Mucosa of stomach (tissue), 1 donor: Measurements from ENCODE around the gene EPS15.

ENCODE experiments used
- H3K27me3 ChIP-seq: one replicate; pipeline ENCODE4 v1.7.0; 2013; ENCODE audit warnings: mild to moderate bottlenecking, low read length; ENCODE audit not compliant: control insufficient read depth, insufficient read depth
- H3K36me3 ChIP-seq: one replicate; pipeline ENCODE4 v1.7.0; 2013; ENCODE audit warnings: low read length; ENCODE audit not compliant: control insufficient read depth, insufficient read depth
- H3K4me1 ChIP-seq: one replicate; pipeline ENCODE4 v1.7.0; 2013; ENCODE audit warnings: mild to moderate bottlenecking, low read length; ENCODE audit not compliant: control insufficient read depth, insufficient read depth
- H3K4me3 ChIP-seq: one replicate; pipeline ENCODE4 v1.7.0; 2013; ENCODE audit warnings: low read length
- H3K9ac ChIP-seq: one replicate; pipeline ENCODE4 v1.7.0; 2013; ENCODE audit warnings: mild to moderate bottlenecking, low read length, moderate library complexity
- H3K9me3 ChIP-seq: one replicate; pipeline ENCODE4 v1.7.0; 2013; ENCODE audit warnings: mild to moderate bottlenecking, low read length, moderate library complexity; ENCODE audit not compliant: control insufficient read depth
- donor health status: Pancreatic carcinoma.

EPS15 gene

GRCh38 chr1:51427438-51427837, 91.6 kb downstream of the EPS15 start:
- Histone ChIP-seq H3K27me3 (no peaks in the 10 kb centered on the region), H3K4me1 (no peaks in the 10 kb centered on the region), H3K9me3 (no peaks in the 10 kb centered on the region), H3K4me3 (no peak overlapping the region), H3K36me3 (no peaks in the 10 kb centered on the region), H3K9ac (no peak overlapping the region)

- H3K4me3 ChIP-seq = no peak overlapping the region
- H3K36me3 ChIP-seq = no peaks in the 10 kb centered on the region
- H3K27me3 ChIP-seq = no peaks in the 10 kb centered on the region
- H3K9me3 ChIP-seq = no peaks in the 10 kb centered on the region
- no peaks in the 10 kb centered on the region for H3K4me1 ChIP-seq
- H3K9ac ChIP-seq = no peak overlapping the region
These were observed 93.1 kb downstream of the EPS15 start for GRCh38 chr1:51425955-51426354.

DNA sequence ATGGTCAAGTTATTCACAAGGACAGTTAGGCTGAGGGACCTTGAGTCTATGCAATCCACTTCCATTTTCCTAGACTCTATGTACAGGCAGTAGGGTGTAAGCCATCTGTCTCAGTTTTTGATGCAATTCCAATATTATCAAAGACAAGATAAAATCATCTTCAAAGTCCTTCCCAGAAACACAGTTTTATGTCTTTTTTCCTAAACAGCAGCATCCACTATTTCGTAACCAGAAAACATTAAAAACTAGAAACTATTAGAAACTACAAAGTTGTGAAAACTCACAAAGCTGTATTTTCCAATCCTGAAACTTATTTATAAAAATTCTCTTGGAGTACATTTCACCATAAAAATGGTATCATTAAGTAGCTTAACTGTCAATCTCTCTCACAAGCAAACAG, 93.8 kb downstream of the EPS15 start:
- H3K9ac ChIP-seq = no peak overlapping the region
- H3K4me3 ChIP-seq = no peak overlapping the region
- no peaks in the 10 kb centered on the region for H3K36me3 ChIP-seq
- no peaks in the 10 kb centered on the region for H3K27me3 ChIP-seq
- H3K4me1 ChIP-seq = no peaks in the 10 kb centered on the region
- no peaks in the 10 kb centered on the region for H3K9me3 ChIP-seq

GRCh38 chr1:51423073-51423821, 95.8 kb downstream of the EPS15 start:
- Histone ChIP-seq H3K4me3 (no peak overlapping the region), H3K9ac (no peak overlapping the region)

DNA sequence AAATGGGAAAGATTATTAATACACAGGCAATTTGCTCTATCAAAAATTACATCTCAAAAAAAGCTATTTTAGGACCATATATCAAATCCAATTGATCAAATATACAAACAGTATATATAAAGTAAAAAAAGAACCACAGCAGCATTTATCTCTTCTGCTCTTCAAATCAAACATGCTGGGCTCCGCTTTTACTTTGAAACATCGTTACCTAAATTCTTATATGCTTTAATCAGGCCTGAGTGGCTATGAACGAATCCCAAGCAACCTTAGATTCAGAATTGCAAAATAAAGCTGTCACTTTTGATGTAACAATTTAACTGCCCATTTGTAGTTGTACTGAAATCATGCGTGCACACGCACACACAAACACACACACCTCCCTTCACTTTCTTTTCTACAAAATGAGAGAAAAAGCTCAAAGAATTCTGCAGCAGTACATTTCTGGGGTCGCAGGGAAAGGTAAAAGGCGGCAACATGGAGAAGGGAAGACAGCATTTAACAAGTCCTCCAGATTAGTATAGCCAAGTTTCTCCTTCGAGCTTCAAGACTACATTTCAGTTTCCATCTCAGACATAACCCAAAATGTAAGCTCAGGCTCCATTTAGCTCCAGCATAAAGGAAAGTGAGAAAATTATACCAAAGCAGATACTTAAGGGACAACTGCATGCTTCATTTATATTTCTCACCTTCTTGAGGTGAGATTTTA, 96.5 kb downstream of the EPS15 start:
- no peaks in the 10 kb centered on the region for H3K4me1 ChIP-seq
- no peaks in the 10 kb centered on the region for H3K9me3 ChIP-seq
- no peak overlapping the region for H3K4me3 ChIP-seq
- no peak overlapping the region for H3K9ac ChIP-seq
- H3K27me3 ChIP-seq = no peaks in the 10 kb centered on the region
- H3K36me3 ChIP-seq = no peaks in the 10 kb centered on the region

More at GRCh38 chr1:51423073-51423821, 95.8 kb downstream of the EPS15 start:
- no peaks in the 10 kb centered on the region for H3K9me3 ChIP-seq
- H3K36me3 ChIP-seq = no peaks in the 10 kb centered on the region
- H3K27me3 ChIP-seq = no peaks in the 10 kb centered on the region
- H3K4me1 ChIP-seq = no peaks in the 10 kb centered on the region

GRCh38 chr1:51421964-51422363, 97.1 kb downstream of the EPS15 start:
- H3K9ac ChIP-seq = no peak overlapping the region

DNA sequence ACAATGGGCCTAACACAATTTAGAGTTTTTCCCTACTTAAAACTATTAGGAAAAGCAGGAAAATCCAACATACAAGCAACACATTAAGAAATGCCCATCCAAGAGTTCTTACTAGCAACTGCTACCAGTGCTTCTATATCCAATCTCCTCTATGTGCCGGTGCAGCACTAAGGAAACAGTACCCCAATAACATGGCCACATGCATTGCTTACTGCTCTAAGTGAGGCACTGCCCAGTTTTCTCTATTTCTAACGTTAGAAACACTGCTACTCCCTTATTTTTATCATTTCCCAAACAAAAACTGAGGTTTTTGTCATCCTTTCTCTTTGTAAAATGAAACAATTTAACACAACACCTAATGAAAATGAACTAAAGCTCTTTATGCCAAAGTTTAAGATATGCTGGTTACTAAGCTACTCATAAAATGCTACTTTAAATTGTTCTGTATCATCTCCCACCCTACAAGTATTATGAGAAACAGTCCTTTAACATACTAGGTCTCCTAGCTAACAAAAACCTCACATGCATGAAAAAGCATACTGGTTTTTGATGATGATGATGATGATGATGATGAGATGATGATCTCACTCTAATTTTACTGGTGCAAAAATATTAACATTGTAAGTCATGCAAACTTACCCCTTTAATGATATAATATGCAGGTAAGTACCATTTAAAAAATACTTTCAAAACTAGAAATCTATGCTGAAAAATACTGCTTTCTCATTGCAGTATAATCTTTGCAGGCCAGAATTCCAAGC, 98.0 kb downstream of the EPS15 start:
- Histone ChIP-seq H3K9me3 (no peaks in the 10 kb centered on the region), H3K27me3 (no peaks in the 10 kb centered on the region), H3K36me3 (no peaks in the 10 kb centered on the region), H3K4me3 (no peak overlapping the region), H3K9ac (no peak overlapping the region), H3K4me1 (no peaks in the 10 kb centered on the region)

More at GRCh38 chr1:51421964-51422363, 97.1 kb downstream of the EPS15 start:
- no peaks in the 10 kb centered on the region for H3K4me1 ChIP-seq
- H3K9me3 ChIP-seq = no peaks in the 10 kb centered on the region
- H3K27me3 ChIP-seq = no peaks in the 10 kb centered on the region
- H3K4me3 ChIP-seq = no peak overlapping the region
- no peaks in the 10 kb centered on the region for H3K36me3 ChIP-seq

DNA sequence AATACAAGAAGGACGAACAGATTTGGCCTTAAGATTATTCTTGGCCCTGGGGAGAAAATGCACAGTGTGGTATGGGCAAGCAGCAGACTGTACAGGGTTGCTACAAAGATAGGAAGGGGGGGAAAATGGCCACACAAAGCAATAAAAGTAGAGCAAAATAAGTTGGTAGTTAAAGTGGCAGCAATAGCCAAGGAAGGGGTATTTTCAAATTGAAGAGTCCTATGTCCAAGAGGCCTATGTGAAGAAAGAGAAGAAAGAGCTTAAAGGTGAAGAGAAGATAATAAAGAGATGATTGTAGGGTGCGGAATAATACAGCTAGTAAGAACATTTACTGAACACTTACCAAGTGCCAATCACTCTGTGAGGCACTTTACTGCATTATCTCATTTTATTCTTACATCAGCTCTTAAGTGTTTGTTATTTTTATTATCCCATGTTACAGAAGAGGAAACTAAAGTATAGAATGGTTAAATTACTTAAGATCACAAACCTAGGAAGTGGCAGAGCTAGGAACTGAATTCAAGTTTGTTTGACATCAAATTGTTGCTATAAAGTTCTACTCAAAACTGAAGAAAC, 100.6 kb downstream of the EPS15 start:
- Histone ChIP-seq H3K4me3 (no peak overlapping the region), H3K9ac (no peak overlapping the region), H3K27me3 (no peaks in the 10 kb centered on the region), H3K36me3 (no peaks in the 10 kb centered on the region), H3K9me3 (no peaks in the 10 kb centered on the region), H3K4me1 (no peaks in the 10 kb centered on the region)

DNA sequence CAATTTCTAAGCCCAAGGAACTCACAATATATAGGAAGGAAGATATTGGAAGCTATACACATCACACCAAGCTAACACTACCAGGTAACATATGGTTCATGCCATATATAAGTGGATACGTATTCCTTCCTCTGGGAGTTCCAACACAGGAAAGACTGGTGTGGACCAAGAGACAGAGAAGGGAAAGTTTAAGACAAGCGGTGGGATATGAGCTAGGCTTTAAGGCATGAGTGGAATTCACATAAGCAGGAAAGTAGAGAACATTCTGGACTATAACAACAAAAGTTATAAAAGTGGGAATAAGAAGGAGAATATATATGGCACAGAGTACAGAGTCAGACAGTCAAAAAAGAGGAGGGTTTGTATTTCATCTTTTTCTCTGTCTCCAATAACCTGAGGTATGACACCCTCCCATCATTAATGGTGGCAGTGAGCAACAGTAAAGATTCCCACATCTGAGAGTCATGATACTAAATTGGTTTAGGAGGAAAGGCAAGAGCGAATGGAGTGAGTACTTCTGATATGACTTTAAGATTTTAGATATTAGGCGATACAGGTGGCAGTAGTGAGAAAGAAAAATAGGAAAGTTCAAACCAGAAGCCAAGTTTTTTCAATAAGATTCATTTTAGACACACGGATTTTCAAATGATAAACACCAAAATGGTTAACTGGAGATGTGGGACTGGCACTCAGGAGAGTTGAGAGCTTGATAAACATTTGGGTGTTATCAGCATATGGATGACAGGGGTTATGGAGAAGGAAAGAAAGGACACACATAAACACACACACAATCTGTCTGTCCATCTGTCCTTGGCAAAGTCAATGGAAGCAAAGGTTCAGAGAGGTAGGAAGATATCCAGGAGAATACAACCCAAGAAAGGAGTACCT, 101.3 kb downstream of the EPS15 start:
- Histone ChIP-seq H3K36me3 (no peaks in the 10 kb centered on the region), H3K9me3 (no peaks in the 10 kb centered on the region), H3K9ac (no peak overlapping the region), H3K4me1 (no peaks in the 10 kb centered on the region), H3K27me3 (no peaks in the 10 kb centered on the region), H3K4me3 (no peak overlapping the region)

DNA sequence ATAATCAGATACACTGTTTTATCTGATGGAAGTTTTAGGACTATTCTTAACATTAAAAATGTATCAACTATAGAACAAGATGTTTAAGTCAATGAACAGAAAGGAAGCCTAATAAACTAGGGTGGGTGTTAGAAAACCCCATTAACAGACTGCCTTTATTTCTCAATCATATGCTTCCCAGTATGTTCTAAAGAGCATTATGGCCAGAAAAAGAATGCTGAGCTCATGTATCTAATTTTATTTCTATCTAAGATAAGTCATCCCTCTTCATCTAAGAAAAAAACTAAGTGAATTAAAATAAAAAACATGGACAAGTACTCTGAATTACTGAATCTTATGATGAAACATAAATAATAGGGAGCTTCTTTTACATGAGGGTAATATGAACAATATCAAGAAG, 102.2 kb downstream of the EPS15 start:
- no peak overlapping the region for H3K9ac ChIP-seq
- H3K4me1 ChIP-seq = no peaks in the 10 kb centered on the region
- no peak overlapping the region for H3K4me3 ChIP-seq
- no peaks in the 10 kb centered on the region for H3K36me3 ChIP-seq
- H3K27me3 ChIP-seq = no peaks in the 10 kb centered on the region
- H3K9me3 ChIP-seq = no peaks in the 10 kb centered on the region

- Histone ChIP-seq H3K4me3 (no peak overlapping the region), H3K27me3 (no peaks in the 10 kb centered on the region), H3K9me3 (no peaks in the 10 kb centered on the region), H3K36me3 (no peaks in the 10 kb centered on the region), H3K4me1 (no peaks in the 10 kb centered on the region), H3K9ac (no peak overlapping the region)
These were observed 103.1 kb downstream of the EPS15 start for GRCh38 chr1:51415963-51416362.
